SU-DHL-6 (cell line): ENCODE results near the gene ANKRD13B.

Experiments used
- H2AFZ ChIP-seq: fragments of 200-600 bp; sonication (generic); 2 replicates; pipeline ENCODE4 v1.6.1; 2014; ENCODE audit warnings: low read depth, mild to moderate bottlenecking, moderate library complexity, mixed read lengths, antibody characterized with exemption, low read length; ENCODE audit not compliant: severe bottlenecking
- H3F3A ChIP-seq: fragments of 200-600 bp; shearing (Covaris generic); 2 replicates; pipeline ENCODE4 v1.6.0; 2016; ENCODE audit warnings: antibody characterized with exemption, mild to moderate bottlenecking; ENCODE audit not compliant: insufficient read depth
- H3K27ac ChIP-seq: fragments of 200-600 bp; sonication (generic); 2 replicates; pipeline ENCODE4 v1.5.1; 2016; ENCODE audit warnings: low read depth, mild to moderate bottlenecking, low read length, moderate library complexity, mixed read lengths
- H3K27me3 ChIP-seq: fragments of 200-600 bp; sonication (generic), shearing (Covaris generic); 2 replicates; pipeline ENCODE4 v1.6.0; 2014; ENCODE audit warnings: mild to moderate bottlenecking, low read length
- H3K36me3 ChIP-seq: fragments of 200-600 bp; sonication (generic); 2 replicates; pipeline ENCODE4 v1.6.1; 2014; ENCODE audit warnings: mild to moderate bottlenecking, low read length, mixed read lengths
- H3K4me2 ChIP-seq: fragments of 300-600, 200-600 bp; shearing (Covaris generic), sonication (generic); 2 replicates; pipeline ENCODE4 v1.6.0; 2014; ENCODE audit warnings: low read length, low read depth, mild to moderate bottlenecking; ENCODE audit not compliant: poor library complexity, severe bottlenecking
- H3K4me3 ChIP-seq: fragments of 200-600 bp; sonication (generic); 2 replicates; pipeline ENCODE4 v1.5.1; 2014; ENCODE audit warnings: antibody characterized with exemption, low read length, mild to moderate bottlenecking, mixed read lengths; ENCODE audit not compliant: insufficient read depth, poor library complexity, severe bottlenecking
- H3K79me2 ChIP-seq: fragments of 200-600 bp; sonication (generic); 2 replicates; pipeline ENCODE4 v1.6.1; 2014; ENCODE audit warnings: mild to moderate bottlenecking, low read length, moderate library complexity; ENCODE audit not compliant: insufficient read depth
- H3K9ac ChIP-seq: fragments of 200-600 bp; sonication (generic); 2 replicates; pipeline ENCODE4 v1.7.0; 2014; ENCODE audit warnings: mild to moderate bottlenecking, low read length
- H3K9me2 ChIP-seq: fragments of 200-600 bp; sonication (generic); replicated peaks from 2 replicates; pipeline ENCODE4 v1.6.1; 2014; ENCODE audit warnings: low read length; ENCODE audit not compliant: insufficient read depth
- H3K9me3 ChIP-seq: fragments of 200-600 bp; sonication (generic); 2 replicates; pipeline ENCODE4 v1.6.1; 2014; ENCODE audit warnings: low read length, mixed read lengths; ENCODE audit not compliant: insufficient read depth
- H4K20me1 ChIP-seq: fragments of 200-600 bp; sonication (generic); 2 replicates; pipeline ENCODE4 v1.6.1; 2014; ENCODE audit warnings: low read depth, mild to moderate bottlenecking, antibody characterized with exemption, low read length, moderate library complexity, mixed read lengths
- CTCF ChIP-seq: fragments of 200-600 bp; sonication (generic); IDR thresholded peaks from one replicate; pipeline ENCODE4 v1.5.1; 2017; ENCODE audit warnings: antibody characterized with exemption, mild to moderate bottlenecking, low read length, moderate library complexity; ENCODE audit not compliant: insufficient read depth, poor library complexity, severe bottlenecking
- EZH2phosphoT487 ChIP-seq: fragments of 200-600 bp; sonication (generic), shearing (Covaris generic); conservative IDR thresholded peaks from 2 replicates; pipeline ENCODE4 v1.6.1; 2018; ENCODE audit warnings: mild to moderate bottlenecking, antibody characterized with exemption, low read length, moderate library complexity, mixed read lengths

ANKRD13B gene

GRCh38 chr17:29615492-29616299, 22.8 kb downstream of the ANKRD13B start:
- H3K27me3 ChIP-seq, result no peaks in the 10 kb centered on the region
- H3F3A ChIP-seq, result no peaks in the 10 kb centered on the region
- H3K36me3 ChIP-seq, result no peaks in the 10 kb centered on the region
- H3K4me3 ChIP-seq, result peak overlapping the region; percentile 47
- no peaks in the 10 kb centered on the region for H4K20me1 ChIP-seq
- no peak overlapping the region for H2AFZ ChIP-seq
- H3K27ac ChIP-seq, result no peak overlapping the region
- H3K9me2 ChIP-seq, result no peaks in the 10 kb centered on the region
- H3K79me2 ChIP-seq, result no peaks in the 10 kb centered on the region
- H3K4me2 ChIP-seq, result peak overlapping the region; percentile 59
- H3K9me3 ChIP-seq, result no peaks in the 10 kb centered on the region
- no peak for TF ChIP-seq EZH2phosphoT487
- no peak for TF ChIP-seq CTCF
- peak overlapping the region; percentile 30; the same call in 1 of the 2 replicates for H3K9ac ChIP-seq

- H3K27ac ChIP-seq, result no peak overlapping the region
- no peaks in the 10 kb centered on the region for H3K36me3 ChIP-seq
- H3F3A ChIP-seq, result no peaks in the 10 kb centered on the region
- H4K20me1 ChIP-seq, result no peaks in the 10 kb centered on the region
- H3K9ac ChIP-seq, result peak overlapping the region; percentile 30; the same call in 1 of the 2 replicates
- no peak overlapping the region for H2AFZ ChIP-seq
- H3K79me2 ChIP-seq, result no peaks in the 10 kb centered on the region
- peak overlapping the region; percentile 59 for H3K4me2 ChIP-seq
- no peaks in the 10 kb centered on the region for H3K27me3 ChIP-seq
- H3K4me3 ChIP-seq, result no peak overlapping the region
- TF ChIP-seq EZH2phosphoT487, result no peak
- no peak for TF ChIP-seq CTCF
- H3K9me3 ChIP-seq, result no peaks in the 10 kb centered on the region
- no peaks in the 10 kb centered on the region for H3K9me2 ChIP-seq
Measured at GRCh38 chr17:29616300-29617048, 23.5 kb downstream of the ANKRD13B start.

GRCh38 chr17:29617125-29617480, 24.2 kb downstream of the ANKRD13B start:
- Histone ChIP-seq H3K4me3 (peak overlapping the region; percentile 9), H3K27me3 (no peaks in the 10 kb centered on the region), H4K20me1 (no peaks in the 10 kb centered on the region), H3K36me3 (no peaks in the 10 kb centered on the region), H3K9me2 (no peaks in the 10 kb centered on the region), H3F3A (no peaks in the 10 kb centered on the region), H2AFZ (peak overlapping the region; percentile 84), H3K9me3 (no peaks in the 10 kb centered on the region), H3K79me2 (no peaks in the 10 kb centered on the region), H3K9ac (peak overlapping the region; percentile 51), H3K4me2 (peak overlapping the region; percentile 47), H3K27ac (no peak overlapping the region)
- TF ChIP-seq EZH2phosphoT487, result no peak
- peak; percentile 91 for TF ChIP-seq CTCF
